HG03060 (cell line): ENCODE measurements around the gene RPTOR.

Experiments used
- ATAC-seq: cut with Tn5 transposase; IDR thresholded peaks from one replicate; pipeline ENCODE4 v1.9.1; 2021; ENCODE audit warnings: low read depth, moderate number of reproducible peaks; ENCODE audit not compliant: unreplicated experiment

RPTOR gene

DNA sequence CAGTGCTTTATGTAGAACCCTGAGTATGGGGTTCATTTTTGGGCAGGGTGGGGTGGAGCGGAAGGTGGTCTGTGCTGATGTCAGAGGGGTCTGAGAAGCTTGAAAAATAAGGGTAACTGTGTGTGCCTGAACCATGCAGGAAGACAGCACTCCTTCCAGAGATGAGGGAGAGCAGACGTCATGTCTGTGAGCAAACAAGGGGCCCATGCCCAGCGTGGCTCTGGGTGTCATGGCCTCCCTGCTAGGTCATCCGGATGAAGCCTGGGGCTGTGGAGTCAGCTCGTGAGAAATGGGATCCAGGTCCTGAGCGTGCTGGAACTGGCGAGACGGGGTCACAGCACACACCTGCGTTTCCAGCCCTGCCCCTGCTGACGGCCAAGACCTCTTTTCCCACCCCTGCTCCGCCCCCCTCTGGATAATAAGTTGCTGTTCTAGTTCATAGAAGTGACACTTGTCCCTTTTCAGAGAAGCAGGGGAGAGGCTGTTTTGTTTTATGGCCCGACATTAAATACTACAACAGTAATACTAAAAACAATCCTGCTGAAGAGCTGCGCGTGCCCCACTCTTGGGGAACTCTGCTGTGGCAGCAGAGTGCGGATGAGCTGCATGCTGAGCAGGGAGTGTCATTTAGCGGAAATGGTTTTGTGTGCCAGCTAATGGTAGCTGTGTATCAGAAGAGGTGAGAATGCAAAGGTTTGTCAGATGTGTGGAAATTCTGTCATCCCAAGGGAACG is 92.6 kb downstream of the RPTOR start:
- ATAC-seq: no peak

DNA sequence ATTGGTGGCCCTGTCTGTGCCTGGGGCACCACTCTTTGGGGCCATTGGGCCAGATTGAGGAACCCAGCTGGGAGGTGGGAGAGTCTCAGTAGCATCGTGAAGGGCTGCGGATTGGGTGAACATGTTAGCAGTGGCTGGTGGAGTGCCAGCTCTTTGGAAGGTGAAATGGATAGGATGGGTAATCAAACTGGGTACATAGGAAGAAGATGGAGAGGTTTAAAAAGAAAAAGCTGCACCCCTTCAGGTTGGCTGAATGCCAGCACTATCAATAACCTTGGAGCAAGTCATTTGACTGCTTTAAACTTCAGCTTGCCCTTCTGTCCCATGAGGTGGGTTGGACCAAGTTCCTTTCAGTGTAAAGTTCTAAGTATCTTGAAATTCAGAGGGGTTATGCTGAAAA is 95.0 kb downstream of the RPTOR start:
- no peak for ATAC-seq

DNA sequence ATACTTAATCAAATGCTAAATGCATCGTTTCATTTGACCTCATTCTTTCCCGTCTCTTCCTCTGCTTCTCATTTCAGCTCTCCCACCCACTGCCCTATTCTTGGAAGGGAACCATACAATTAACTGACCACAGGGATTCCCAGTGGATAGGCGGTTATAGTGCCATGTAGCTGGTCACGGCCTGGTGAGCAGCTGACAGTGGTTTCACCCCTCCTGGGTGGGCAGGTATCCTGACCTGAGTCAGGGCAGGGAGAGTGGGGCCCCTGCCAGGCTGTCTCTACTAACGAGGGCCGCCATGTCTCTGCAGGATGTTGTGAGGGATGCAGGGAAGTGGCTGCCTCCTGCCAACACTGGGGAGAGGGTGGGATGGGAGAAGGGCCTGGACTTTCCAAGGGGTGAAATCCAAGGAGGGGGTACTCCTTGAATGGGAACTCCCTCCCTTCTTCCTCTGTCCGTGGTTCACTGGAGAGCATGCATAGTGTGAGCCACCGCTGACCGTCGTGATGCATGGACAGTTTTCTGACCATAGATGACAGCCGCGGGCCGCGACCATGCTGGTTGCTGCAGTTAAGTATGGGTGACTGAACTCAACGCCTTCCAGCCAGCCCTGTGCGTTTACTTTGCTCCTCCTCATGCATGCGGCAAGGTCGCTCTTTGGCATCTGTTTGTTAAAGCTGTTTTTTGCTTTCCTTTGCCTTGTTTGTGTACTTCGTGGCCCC is 95.9 kb downstream of the RPTOR start:
- ATAC-seq: no peak

DNA sequence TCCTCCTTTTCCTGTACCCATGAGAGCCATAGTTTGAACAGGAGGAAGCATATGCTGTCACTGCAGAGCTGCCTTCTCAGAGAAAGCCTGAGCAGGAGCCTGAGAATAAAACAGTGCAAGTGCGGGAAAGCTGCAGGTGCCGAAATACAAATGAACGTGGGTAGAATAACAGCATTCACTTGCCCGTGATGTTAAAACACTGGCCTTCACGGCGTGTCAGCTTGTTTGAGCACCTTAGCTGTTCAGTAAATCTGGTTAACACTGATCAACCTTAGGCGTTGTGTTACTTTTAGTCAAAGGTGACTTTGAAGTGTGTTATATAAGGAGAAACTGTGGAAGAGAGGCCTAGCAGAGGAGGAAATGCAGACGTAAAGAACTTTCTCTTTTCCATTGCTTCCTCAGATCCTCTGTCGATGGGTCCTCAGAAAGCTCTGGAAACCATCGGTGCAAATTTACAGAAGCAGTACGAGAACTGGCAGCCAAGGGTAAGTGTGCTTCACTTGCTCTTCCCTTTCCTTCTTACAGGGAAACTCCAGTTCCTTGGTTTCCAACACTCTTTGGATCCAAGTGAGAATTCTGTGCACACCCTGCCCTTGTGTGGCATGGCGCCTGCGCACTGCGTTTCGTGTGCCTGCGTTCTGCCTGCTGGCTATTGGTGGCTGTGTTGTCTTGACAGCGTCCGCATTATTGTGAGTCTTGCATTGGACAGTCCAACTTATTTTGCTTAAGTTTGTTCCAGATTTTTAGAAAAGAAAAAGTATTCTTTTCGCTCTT is 98.9 kb downstream of the RPTOR start:
- ATAC-seq: no peak

DNA sequence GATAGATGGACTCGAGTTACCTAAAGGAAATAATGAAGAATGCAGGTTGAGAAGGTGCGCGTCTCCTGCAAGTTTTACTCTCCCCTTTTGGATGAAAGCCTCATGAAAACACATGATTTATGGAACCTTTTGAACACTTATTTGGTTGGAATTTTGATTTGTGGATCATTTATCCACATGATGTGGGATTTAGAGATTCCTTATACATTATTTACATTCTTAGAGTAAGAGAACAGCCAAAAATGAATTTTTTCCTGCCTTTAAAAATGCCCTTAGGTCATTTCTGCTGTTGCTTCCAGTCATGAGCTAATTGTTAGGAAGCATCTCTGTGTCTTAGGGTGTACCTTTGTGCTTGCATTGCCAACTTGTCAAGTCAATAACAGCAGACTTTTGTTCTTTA is 99.9 kb downstream of the RPTOR start:
- no peak for ATAC-seq

DNA sequence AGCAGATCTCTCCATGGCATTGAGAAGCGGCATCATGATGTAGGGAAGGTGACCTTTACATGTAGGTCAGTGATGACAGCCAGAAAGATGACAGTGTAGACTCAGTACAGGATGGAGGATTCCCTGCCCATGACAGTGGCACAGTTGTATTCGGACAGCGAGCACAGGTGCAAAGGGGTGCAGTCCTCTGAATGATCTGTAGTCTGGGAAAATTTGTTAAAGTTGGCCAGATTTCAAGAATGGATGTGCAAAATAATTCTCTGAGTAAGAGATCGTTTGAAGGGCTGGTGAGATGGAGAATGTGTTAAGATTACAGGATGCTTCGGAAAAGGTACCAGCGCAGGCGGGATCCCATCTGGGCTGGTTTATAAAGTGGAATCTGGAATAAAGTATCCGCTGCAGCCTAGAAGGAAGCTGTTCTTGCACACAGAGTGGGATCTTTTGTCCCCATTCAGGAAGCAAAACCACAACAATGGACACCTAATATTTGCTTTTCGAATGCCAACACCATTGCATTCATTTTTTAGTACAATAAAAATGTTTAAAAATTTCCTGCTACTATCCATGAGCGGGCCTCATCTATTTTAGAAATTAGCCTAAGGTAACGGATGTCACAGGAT is 101.2 kb downstream of the RPTOR start:
- ATAC-seq: no peak

DNA sequence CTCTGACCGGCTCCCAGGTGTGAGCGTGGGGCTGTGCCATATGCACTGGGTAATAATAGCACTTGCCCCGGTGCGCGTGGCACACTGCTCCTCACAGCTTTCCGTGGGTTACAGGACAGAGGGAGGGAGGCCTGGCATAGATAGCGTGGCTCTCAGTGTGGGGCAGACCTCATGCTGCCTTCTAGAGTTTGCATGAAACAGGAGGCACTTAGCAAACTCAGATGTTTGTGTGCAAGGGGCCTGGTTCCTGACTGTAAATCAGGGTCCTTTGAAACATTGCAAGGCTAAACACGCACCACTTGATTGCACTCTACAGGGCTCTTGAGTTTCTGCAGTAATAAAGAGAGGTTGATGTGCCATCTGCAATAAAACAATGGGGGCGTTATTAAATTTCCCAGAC is 101.7 kb downstream of the RPTOR start:
- ATAC-seq: no peak

DNA sequence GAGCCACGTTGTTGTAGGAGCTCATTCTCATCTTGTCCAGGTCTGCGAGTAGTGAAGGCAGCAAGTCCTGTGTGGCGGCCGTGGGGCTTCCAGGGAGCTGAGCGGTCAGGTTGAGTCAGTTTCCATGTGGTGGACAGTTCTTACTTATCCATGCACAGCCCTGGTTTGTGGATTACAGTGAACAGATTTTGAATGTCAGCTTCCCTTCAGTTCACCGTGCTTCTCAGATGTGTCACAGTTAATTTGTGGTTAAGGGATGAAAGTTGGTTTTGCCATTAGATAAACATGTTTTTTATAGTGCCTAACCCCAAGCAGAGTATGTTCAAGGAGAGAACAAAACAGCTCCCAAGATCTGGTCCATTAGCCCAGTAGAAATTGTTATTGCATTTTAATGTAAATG is 103.1 kb downstream of the RPTOR start:
- no peak for ATAC-seq

DNA sequence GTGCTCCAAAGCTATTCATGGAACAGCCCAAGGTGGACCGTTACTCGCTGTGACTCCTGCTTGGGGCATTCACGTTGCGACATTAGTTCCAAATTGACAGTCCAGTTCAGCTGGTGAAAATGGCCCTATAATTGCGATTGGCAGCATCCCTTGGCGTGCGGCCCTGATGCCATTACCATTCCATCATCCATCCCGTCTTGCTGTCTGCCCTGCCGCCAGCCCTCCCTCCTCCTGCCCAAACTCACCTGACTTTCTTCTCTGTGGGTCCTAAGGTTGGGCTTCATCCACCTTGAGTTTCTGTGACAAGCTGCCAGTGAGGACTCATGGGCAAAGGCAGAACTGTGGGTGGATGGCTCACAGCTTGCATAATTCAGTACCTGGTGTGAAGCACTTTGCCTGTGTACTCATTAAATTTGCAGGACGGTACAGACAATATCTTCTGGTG is 104.6 kb downstream of the RPTOR start:
- no peak for ATAC-seq

DNA sequence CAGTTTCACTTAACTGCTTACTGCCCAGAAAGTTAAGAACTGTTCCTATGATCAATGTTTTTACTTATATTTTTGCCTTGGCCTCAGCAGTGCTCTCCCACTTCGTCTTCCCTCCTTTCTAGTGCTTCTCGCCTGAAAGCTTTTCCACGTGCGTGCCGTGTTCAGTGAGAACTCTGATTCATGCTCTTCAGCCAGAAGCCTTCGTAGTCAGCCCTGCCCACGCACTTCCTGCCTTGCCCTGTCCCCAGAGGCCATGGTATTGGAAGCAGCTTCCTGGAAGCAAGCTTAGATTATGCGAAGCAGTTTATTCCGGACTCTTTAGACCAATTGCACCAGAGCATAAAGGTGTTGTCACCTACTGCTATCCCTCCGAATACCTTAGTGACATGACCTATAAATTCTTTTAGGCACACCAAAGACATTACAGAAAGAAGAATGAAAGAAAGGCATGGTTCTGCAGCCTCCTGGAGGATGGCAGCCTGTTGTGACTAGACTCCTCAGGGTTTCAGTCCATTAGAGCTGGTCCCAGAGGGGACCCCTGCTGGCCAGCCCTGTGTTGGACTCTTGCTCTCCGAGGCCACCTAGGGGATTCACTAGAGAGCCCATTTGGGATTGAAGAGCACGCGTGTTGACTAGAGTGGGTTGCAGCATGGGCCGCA is 105.2 kb downstream of the RPTOR start:
- ATAC-seq: no peak

DNA sequence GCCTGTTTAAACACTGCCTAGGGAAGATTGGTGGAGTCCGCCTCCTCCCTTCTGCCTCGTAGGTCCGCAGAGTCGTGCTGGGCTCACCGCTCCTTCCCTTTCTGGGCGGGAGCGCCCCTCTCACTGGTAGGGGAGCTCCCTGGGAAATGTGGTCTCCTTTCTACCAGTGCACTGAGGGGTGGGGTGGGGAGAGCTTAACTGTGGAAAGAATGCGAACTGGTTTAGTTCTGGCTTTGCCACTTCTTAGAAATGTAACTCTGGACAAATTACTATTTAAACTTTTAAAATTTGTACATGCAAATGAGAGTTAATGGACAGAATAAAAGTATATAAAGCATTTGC is 105.7 kb downstream of the RPTOR start:
- no peak for ATAC-seq

DNA sequence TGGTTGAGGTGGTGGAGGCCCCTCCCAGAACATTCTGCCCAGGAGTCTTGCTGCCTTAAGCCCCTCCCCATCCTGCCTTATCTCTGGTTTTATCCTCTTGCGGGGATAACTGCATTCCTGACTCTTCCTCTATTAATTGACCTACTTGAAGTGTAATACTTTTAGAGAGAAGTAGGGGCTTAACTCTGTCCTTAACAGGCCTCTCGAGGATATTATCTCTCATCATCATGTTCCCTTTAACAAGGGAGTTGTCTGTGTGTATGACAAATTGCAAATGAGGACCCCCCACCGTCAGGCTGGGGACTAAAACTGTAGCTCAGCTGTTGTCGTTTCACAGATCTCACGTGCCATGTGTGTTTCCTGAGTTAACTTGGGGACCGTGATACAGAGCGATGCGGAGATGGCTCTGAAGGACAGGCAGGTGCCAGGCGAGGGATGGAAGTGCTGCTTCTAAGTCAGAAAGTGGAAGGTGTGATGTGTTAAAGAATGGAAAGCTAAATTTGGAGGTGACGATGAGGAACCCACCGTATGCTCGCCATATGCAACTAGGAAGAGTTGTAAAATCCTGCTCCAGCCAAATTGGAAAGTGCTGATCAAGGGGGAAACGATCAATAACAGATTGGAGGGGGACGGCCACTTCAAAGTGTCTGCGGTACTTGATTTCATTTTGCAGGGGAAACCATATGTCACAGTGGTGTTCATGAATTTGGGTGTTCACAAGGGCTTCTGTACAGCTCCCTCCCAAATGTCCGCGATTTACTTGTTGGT is 106.3 kb downstream of the RPTOR start:
- no peak for ATAC-seq

DNA sequence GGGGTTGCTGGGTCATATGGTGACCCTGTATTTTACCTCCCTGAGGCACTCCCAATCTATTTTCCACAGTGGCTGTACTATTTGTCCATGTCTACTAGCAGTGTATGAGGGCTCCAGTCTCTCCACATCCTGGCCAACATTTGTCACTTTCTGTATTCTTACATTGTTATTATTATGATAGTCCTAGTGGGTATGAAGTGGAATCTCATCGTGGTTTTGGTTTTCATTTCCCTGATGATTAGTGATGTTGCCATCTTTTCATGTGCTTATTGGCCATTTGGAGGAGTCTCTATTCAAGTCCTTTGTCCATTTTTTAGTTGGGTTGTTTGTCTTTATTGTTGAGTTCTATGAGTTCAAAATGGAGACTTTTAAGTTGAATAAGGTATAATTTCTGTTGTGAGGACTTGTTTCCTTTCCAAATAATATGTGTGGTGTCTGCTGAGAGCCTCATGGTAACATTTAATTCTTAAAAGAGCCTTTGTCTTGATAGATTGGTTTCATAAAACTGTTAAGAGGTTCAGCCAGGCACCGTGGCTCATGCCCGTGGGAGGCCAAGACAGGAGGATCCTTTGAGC is 108.2 kb downstream of the RPTOR start:
- no peak for ATAC-seq

DNA sequence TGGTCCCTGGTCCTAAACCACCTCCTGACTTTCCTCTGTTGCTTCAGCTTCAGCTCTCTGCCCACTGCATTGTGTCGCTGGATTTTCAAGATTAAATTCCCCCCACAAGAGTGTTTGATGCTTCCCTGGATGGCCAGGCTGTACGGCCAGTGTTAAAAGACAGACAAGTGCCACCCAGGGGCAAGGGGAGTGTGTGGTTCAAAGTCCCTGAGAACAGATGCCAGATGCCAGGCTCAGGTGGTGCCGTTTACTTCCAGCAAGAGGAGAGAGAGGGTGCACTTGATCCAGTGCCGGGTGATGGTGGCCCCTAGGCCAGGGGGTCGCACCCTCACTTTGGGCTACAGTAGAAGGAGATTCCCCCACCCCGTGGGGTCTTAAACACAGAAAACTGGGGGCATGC is 109.2 kb downstream of the RPTOR start:
- ATAC-seq: no peak

DNA sequence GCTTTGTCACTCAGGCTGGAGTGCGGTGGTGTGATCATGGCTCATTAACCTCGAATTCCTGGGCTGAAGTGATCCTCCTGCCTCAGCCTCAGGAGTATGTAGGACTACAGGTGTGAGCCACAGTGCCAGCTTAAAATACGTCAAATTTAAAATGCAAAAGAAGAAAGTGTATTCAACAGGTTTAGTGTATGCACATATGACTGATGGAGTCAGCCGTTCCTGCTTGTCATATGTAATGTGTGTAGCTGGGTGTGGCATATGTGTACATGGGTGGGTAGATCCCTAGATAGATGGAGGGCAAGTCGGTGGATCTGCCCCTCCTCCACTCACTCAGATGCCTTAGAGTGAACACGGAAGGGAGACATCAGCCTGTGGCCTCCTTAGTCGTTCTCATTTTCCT is 111.0 kb downstream of the RPTOR start:
- no peak for ATAC-seq

DNA sequence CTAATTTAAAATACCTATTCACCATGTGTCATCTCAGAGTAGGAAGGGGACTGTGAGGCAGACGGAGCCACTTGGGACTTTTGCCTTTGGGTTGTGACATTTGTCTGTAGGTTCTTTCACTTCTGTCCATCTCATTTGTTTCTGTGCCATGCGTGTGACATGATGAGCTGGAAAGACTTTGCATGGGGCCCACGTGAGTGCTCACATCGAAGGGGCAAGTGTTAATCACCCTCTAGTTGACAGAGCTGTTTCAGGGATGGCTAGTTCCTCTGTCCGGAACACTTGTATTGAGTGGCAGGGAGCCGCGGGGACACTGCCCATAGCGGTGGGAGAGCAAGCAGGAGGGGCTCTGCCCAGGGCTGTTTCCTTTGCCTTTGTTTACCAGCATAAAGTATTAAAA is 112.0 kb downstream of the RPTOR start:
- ATAC-seq: no peak

DNA sequence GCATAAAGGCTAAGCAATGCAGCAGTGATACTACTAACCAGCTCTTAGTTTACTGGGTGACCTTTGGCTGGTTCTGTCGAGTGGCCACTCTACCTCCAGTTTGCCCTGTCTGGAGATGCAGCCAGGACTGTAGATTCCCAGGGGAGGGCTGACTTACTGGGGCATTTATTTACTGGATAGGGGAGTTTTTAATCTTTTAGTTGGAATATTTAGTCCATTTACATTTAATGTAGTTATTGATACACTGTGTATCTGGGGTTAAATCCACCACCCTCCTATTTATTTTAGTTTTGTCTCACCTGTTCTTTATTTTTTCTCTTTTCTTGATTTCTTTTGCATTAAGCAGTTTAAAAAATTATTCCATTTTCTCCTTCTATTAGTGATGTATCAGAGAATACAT is 112.9 kb downstream of the RPTOR start:
- no peak for ATAC-seq

DNA sequence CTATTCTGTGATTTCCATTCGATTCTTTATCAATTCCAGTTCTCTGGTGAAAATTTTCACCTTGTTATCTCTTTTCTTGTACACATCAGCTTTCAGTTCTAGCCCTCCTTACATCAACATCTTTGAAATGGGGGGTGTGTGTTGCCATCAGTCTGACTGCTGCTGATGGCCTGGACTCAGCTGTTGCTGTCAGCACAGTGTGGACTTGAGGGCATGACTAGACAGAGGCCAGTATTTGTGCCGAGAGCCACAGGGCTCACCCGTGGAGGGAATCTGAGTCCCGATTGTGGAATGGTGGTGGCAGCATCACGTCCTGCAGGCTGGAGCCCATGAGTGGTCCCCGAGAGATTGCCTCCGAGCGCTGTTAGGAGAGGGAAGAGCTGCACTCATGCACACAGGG is 114.2 kb downstream of the RPTOR start:
- no peak for ATAC-seq

DNA sequence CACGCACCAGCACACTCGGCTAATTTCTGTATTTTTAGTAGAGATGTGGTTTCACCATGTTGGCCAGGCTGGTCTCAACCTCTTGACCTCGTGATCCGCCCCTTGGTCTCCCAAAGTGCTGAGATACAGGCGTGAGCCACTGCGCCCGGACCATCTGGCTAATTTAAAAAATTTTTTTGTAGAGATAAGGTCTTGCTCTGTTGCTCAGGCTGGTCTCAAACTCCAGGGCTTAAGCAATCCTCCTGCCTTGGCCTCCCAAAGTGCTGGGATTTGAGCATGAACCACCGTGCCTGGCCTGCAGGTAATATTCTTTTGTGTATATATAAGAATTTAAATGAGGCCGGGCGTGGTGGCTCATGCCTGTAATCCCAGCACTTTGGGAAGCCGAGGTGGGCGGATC is 115.0 kb downstream of the RPTOR start:
- ATAC-seq: no peak
